ENCODE measurements around the gene PTF1A.

PTF1A gene, protein sequence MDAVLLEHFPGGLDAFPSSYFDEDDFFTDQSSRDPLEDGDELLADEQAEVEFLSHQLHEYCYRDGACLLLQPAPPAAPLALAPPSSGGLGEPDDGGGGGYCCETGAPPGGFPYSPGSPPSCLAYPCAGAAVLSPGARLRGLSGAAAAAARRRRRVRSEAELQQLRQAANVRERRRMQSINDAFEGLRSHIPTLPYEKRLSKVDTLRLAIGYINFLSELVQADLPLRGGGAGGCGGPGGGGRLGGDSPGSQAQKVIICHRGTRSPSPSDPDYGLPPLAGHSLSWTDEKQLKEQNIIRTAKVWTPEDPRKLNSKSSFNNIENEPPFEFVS

GRCh38 chr10:23191764-23192711 is at the start of gene PTF1A:
TSS of gene PTF1A (plus strand) at chr10:23192312. CDS start at chr10:23192531, 219 bp downstream.
- H2AFZ ChIP-seq (ENCODE audit: low read length, unreplicated experiment) = no peak within 1 kb of the TSS
- no peaks in the 10 kb centered on the region for H3K36me3 ChIP-seq (ENCODE audit: insufficient read depth, low read length)
- H3K27ac ChIP-seq (ENCODE audit: low read depth, low read length) = no peak within 1 kb of the TSS
- no peak within 1 kb of the TSS for H3K4me3 ChIP-seq (ENCODE audit: low read depth, low read length)
- no peaks in the 10 kb centered on the region for H3K79me2 ChIP-seq (ENCODE audit: control insufficient read depth, insufficient read depth, low read length, unreplicated experiment)
- H3K27me3 ChIP-seq (ENCODE audit: insufficient read depth, low read length) = peaks cover 94% of the 10 kb centered on the region
- H3K4me1 ChIP-seq (ENCODE audit: control insufficient read depth, insufficient read depth, low read length, unreplicated experiment) = no peaks in the 10 kb centered on the region

DNA sequence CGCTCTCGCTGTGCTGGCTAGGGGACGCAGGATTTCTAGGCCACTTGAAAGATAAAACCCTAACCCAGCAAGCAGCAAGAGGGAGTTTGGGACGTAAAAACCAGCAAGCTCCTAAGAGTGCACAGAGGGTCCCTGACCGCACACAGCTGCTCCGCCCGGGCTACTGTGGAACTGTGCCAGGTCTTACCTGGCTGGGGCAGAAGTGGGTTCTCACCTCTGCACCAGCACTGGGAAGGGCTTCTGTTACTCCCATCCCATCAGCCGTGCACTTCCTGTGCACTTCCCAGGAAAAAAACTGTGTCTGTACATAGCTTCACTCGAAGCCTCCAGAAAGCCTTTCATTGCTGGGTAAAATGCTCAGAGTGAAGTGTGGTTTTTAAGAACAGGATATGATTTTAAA is 45.9 kb upstream of the PTF1A start:
- no peaks in the 10 kb centered on the region for H3K36me3 ChIP-seq (ENCODE audit: insufficient read depth, low read length)
- H3K4me3 ChIP-seq (ENCODE audit: low read depth, low read length) = no peak overlapping the region
- H3K4me1 ChIP-seq (ENCODE audit: control insufficient read depth, insufficient read depth, low read length, unreplicated experiment) = no peaks in the 10 kb centered on the region
- H3K27ac ChIP-seq (ENCODE audit: low read depth, low read length) = no peak overlapping the region
- peaks cover 47% of the 10 kb centered on the region for H3K27me3 ChIP-seq (ENCODE audit: insufficient read depth, low read length)
- no peaks in the 10 kb centered on the region for H3K79me2 ChIP-seq (ENCODE audit: control insufficient read depth, insufficient read depth, low read length, unreplicated experiment)
- no peak overlapping the region for H2AFZ ChIP-seq (ENCODE audit: low read length, unreplicated experiment)

DNA sequence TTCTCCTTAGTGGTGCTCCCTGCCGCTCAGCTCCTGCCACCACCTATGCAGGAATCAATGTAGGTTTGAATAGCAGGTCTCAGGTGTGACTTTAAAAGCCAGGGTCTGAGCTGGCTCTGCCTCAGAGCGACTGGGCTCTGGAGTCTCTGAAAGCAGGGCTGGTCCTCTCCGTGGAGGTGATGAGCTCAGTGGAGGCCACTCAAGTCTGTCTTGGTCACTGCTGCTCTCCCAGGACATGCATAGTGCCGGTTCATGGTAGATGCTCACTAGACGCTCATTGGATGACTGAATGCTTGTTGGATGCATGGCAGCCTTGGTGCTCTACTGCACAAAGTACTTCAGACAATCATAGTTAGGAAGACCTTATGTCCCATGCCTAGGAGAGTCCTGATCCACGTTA is 45.1 kb upstream of the PTF1A start:
- Histone ChIP-seq H2AFZ (ENCODE audit: low read length, unreplicated experiment) (no peak overlapping the region), H3K4me1 (ENCODE audit: control insufficient read depth, insufficient read depth, low read length, unreplicated experiment) (no peaks in the 10 kb centered on the region), H3K27me3 (ENCODE audit: insufficient read depth, low read length) (peaks cover 51% of the 10 kb centered on the region), H3K36me3 (ENCODE audit: insufficient read depth, low read length) (no peaks in the 10 kb centered on the region), H3K4me3 (ENCODE audit: low read depth, low read length) (no peak overlapping the region), H3K27ac (ENCODE audit: low read depth, low read length) (no peak overlapping the region), H3K79me2 (ENCODE audit: control insufficient read depth, insufficient read depth, low read length, unreplicated experiment) (no peaks in the 10 kb centered on the region)

DNA sequence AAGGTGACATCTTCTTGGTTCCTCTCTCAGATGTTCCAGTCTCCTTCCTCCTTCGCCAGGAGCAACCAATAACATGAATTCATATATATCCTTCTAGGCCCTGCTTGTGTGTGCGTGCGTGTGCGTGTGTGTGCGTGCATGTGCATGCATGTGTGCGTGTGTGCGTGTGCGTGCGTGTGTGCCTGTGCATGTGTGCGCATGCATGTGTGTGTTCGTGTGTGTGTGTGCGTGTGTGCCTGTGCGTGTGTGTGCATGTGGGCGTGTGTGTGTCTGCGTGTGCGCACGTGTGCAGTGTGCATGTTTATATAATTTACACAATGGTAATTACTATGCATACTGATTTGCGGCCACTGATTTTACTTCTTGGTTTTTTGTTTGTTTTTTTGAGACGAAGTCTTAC is 43.9 kb upstream of the PTF1A start:
- no peaks in the 10 kb centered on the region for H3K79me2 ChIP-seq (ENCODE audit: control insufficient read depth, insufficient read depth, low read length, unreplicated experiment)
- H3K4me3 ChIP-seq (ENCODE audit: low read depth, low read length) = no peak overlapping the region
- H2AFZ ChIP-seq (ENCODE audit: low read length, unreplicated experiment) = no peak overlapping the region
- H3K27me3 ChIP-seq (ENCODE audit: insufficient read depth, low read length) = peaks cover 49% of the 10 kb centered on the region
- H3K36me3 ChIP-seq (ENCODE audit: insufficient read depth, low read length) = no peaks in the 10 kb centered on the region
- no peak overlapping the region for H3K27ac ChIP-seq (ENCODE audit: low read depth, low read length)
- no peaks in the 10 kb centered on the region for H3K4me1 ChIP-seq (ENCODE audit: control insufficient read depth, insufficient read depth, low read length, unreplicated experiment)

DNA sequence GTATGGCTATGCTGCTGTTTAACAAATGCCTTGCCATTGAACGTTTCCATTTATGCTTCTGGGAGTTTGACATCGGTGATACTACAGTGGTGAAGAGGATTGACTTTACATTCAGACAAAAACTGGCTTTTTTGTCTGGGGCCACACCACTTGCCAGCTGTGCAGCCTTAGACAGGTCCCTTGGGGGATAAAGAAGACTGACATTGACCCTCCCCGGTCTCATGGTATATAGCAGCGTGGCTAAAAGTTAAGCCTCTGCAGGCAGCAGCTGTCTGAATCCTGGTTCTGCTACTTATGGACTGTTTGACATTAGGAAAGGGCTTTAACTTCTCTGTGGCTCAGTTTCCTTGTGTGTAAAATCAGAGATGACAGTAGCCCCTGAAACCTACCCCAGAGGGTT is 42.0 kb upstream of the PTF1A start:
- Histone ChIP-seq H3K27ac (ENCODE audit: low read depth, low read length) (no peak overlapping the region), H3K36me3 (ENCODE audit: insufficient read depth, low read length) (no peaks in the 10 kb centered on the region), H3K4me1 (ENCODE audit: control insufficient read depth, insufficient read depth, low read length, unreplicated experiment) (no peaks in the 10 kb centered on the region), H3K27me3 (ENCODE audit: insufficient read depth, low read length) (peaks cover 39% of the 10 kb centered on the region), H3K79me2 (ENCODE audit: control insufficient read depth, insufficient read depth, low read length, unreplicated experiment) (no peaks in the 10 kb centered on the region), H3K4me3 (ENCODE audit: low read depth, low read length) (no peak overlapping the region), H2AFZ (ENCODE audit: low read length, unreplicated experiment) (no peak overlapping the region)

DNA sequence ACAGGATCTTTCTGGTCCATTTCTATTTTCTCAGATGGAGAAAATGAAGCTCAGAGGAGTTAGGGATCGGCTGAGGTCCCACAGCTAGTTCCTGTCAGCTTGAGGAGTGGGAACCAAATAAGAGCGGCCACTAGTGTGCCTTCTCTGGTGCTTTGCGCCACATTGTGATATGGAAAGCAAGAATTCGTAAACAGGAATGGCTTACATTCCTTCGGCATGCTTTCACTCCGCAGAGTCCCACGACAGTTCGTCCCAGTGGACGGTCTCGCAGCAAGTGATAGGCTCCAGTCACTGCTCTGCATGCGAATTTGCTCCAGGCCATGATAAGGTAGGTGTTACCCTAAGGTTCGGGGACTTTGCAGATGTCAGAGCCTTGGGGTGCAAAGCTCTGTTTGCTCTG is 41.5 kb upstream of the PTF1A start:
- no peaks in the 10 kb centered on the region for H3K79me2 ChIP-seq (ENCODE audit: control insufficient read depth, insufficient read depth, low read length, unreplicated experiment)
- no peaks in the 10 kb centered on the region for H3K4me1 ChIP-seq (ENCODE audit: control insufficient read depth, insufficient read depth, low read length, unreplicated experiment)
- H3K36me3 ChIP-seq (ENCODE audit: insufficient read depth, low read length) = no peaks in the 10 kb centered on the region
- H3K4me3 ChIP-seq (ENCODE audit: low read depth, low read length) = no peak overlapping the region
- H3K27ac ChIP-seq (ENCODE audit: low read depth, low read length) = no peak overlapping the region
- peaks cover 40% of the 10 kb centered on the region for H3K27me3 ChIP-seq (ENCODE audit: insufficient read depth, low read length)
- no peak overlapping the region for H2AFZ ChIP-seq (ENCODE audit: low read length, unreplicated experiment)

- no peak overlapping the region for H2AFZ ChIP-seq (ENCODE audit: low read length, unreplicated experiment)
- no peak overlapping the region for H3K4me3 ChIP-seq (ENCODE audit: low read depth, low read length)
- no peaks in the 10 kb centered on the region for H3K36me3 ChIP-seq (ENCODE audit: insufficient read depth, low read length)
- H3K27ac ChIP-seq (ENCODE audit: low read depth, low read length) = no peak overlapping the region
- H3K4me1 ChIP-seq (ENCODE audit: control insufficient read depth, insufficient read depth, low read length, unreplicated experiment) = no peaks in the 10 kb centered on the region
- peaks cover 40% of the 10 kb centered on the region for H3K27me3 ChIP-seq (ENCODE audit: insufficient read depth, low read length)
- no peaks in the 10 kb centered on the region for H3K79me2 ChIP-seq (ENCODE audit: control insufficient read depth, insufficient read depth, low read length, unreplicated experiment)
These were observed 41.0 kb upstream of the PTF1A start for GRCh38 chr10:23151071-23151470.

DNA sequence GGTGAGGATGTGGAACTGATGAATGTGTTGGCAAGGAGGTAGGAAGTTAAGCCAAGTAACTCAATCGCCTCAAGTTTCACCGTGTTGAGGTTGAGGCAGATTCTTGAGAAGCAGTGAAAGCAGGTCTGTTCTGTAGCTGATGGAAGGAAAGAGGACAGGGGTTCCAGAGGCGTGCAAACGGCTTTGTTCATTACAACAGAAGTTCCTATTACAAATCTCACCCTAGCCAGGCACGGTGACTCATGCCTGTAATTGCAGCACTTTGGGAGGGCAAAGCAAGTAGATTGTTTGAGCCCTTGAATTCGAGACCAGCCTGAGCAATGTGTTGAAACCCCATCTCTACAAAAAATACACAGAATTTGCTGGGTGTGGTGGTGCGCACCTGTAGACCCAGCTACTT is 36.9 kb upstream of the PTF1A start:
- no peaks in the 10 kb centered on the region for H3K36me3 ChIP-seq (ENCODE audit: insufficient read depth, low read length)
- H3K27ac ChIP-seq (ENCODE audit: low read depth, low read length) = no peak overlapping the region
- no peak overlapping the region for H2AFZ ChIP-seq (ENCODE audit: low read length, unreplicated experiment)
- H3K27me3 ChIP-seq (ENCODE audit: insufficient read depth, low read length) = peaks cover 43% of the 10 kb centered on the region
- no peaks in the 10 kb centered on the region for H3K79me2 ChIP-seq (ENCODE audit: control insufficient read depth, insufficient read depth, low read length, unreplicated experiment)
- H3K4me1 ChIP-seq (ENCODE audit: control insufficient read depth, insufficient read depth, low read length, unreplicated experiment) = peaks cover 3% of the 10 kb centered on the region
- no peak overlapping the region for H3K4me3 ChIP-seq (ENCODE audit: low read depth, low read length)

GRCh38 chr10:23156447-23157150 is 35.5 kb upstream of the PTF1A start:
- peaks cover 42% of the 10 kb centered on the region for H3K27me3 ChIP-seq (ENCODE audit: insufficient read depth, low read length)

GRCh38 chr10:23157239-23157681 is 34.9 kb upstream of the PTF1A start:
- no peak overlapping the region for H2AFZ ChIP-seq (ENCODE audit: low read length, unreplicated experiment)
- no peak overlapping the region for H3K27ac ChIP-seq (ENCODE audit: low read depth, low read length)
- no peak overlapping the region for H3K4me3 ChIP-seq (ENCODE audit: low read depth, low read length)
- no peaks in the 10 kb centered on the region for H3K79me2 ChIP-seq (ENCODE audit: control insufficient read depth, insufficient read depth, low read length, unreplicated experiment)
- peaks cover 3% of the 10 kb centered on the region for H3K4me1 ChIP-seq (ENCODE audit: control insufficient read depth, insufficient read depth, low read length, unreplicated experiment)
- peaks cover 45% of the 10 kb centered on the region for H3K27me3 ChIP-seq (ENCODE audit: insufficient read depth, low read length)
- H3K36me3 ChIP-seq (ENCODE audit: insufficient read depth, low read length) = no peaks in the 10 kb centered on the region

More at GRCh38 chr10:23156447-23157150, 35.5 kb upstream of the PTF1A start:
- H3K4me3 ChIP-seq (ENCODE audit: low read depth, low read length) = no peak overlapping the region
- no peaks in the 10 kb centered on the region for H3K36me3 ChIP-seq (ENCODE audit: insufficient read depth, low read length)
- H3K79me2 ChIP-seq (ENCODE audit: control insufficient read depth, insufficient read depth, low read length, unreplicated experiment) = no peaks in the 10 kb centered on the region
- no peak overlapping the region for H3K27ac ChIP-seq (ENCODE audit: low read depth, low read length)
- H3K4me1 ChIP-seq (ENCODE audit: control insufficient read depth, insufficient read depth, low read length, unreplicated experiment) = peaks cover 3% of the 10 kb centered on the region
- no peak overlapping the region for H2AFZ ChIP-seq (ENCODE audit: low read length, unreplicated experiment)
